HepG2 (cell line): ENCODE results near the gene CACNA1G. TPM values are rescaled to one million over a fixed set of nuclear protein-coding genes. Genes with fewer than 3 reads are reported as not detected.
A peak's percentile ranks its signal among the peaks of the same experiment; 100 is the strongest.

Source experiments
- ARNT ChIP-seq: fragments of 450-650 bp; IDR thresholded peaks from 2 replicates; pipeline ENCODE4 v1.6.1; 2017
- ATM ChIP-seq: fragments of 450-650 bp; IDR thresholded peaks from 2 replicates; pipeline ENCODE4 v1.7.1; 2017; ENCODE audit warnings: mild to moderate bottlenecking, borderline replicate concordance
- CHCHD3 ChIP-seq: sonication (generic); formaldehyde crosslinking; IDR thresholded peaks from 2 replicates; pipeline ENCODE4 v1.8.0; 2022; ENCODE audit warnings: mild to moderate bottlenecking, missing genetic modification reagents, moderate library complexity
- ERF ChIP-seq: IDR thresholded peaks from 2 replicates; pipeline ENCODE4 v1.6.1; 2018; ENCODE audit warnings: missing biosample characterization, missing genetic modification reagents
- MTA1 ChIP-seq: sonication (generic); formaldehyde crosslinking; IDR thresholded peaks from 2 replicates; pipeline ENCODE4 v1.4.0; 2020; ENCODE audit warnings: missing genetic modification reagents, mild to moderate bottlenecking, borderline replicate concordance
- REXO4 ChIP-seq: sonication (generic); formaldehyde crosslinking; IDR thresholded peaks from 2 replicates; pipeline ENCODE4 v1.8.0; 2022; ENCODE audit warnings: missing genetic modification reagents, mild to moderate bottlenecking, borderline replicate concordance
- SIX4 ChIP-seq: sonication (generic); formaldehyde crosslinking; IDR thresholded peaks from 2 replicates; pipeline ENCODE4 v1.4.0; 2020; ENCODE audit warnings: missing genetic modification reagents
- ZNF558 ChIP-seq: sonication (generic); formaldehyde crosslinking; IDR thresholded peaks from 2 replicates; pipeline ENCODE4 v1.9.0; 2022; ENCODE audit warnings: mild to moderate bottlenecking, missing genetic modification reagents, borderline replicate concordance
- ZNF672 ChIP-seq: sonication (generic); formaldehyde crosslinking; IDR thresholded peaks from 2 replicates; pipeline ENCODE4 v1.8.1; 2022; ENCODE audit warnings: missing genetic modification reagents
- ZSCAN21 ChIP-seq: sonication (generic); formaldehyde crosslinking; IDR thresholded peaks from 2 replicates; pipeline ENCODE4 v1.8.0; 2022; ENCODE audit warnings: mild to moderate bottlenecking, missing genetic modification reagents, moderate library complexity, borderline replicate concordance
- polyA plus RNA-seq, 8 experiments: library from polyadenylated mRNA; depleted of rRNA in 3 of 8; stranded (reverse) in 7 of 8; unstranded in 1 of 8; fragments of >200 nt; fragmentation: Illumina TruSeq in 4 of 8; extraction: Trizol in 4 of 8; gene quantifications; 2 replicates each; pipeline versions ENCODE4 v1.2.1 to v1.2.3, GENCODE V29; 2011 to 2016; ENCODE audit warnings: low read depth in 4 of 8, missing spikeins in 1 of 8, mixed read lengths in 1 of 8; ENCODE audit not compliant: insufficient read depth in 1 of 8
- total RNA-seq, 5 experiments: library from RNA; depleted of rRNA; stranded (reverse); fragments of >200 nt; fragmentation: Illumina TruSeq; extraction: Trizol; gene quantifications; 2 replicates each; pipeline ENCODE4 v1.2.3, GENCODE V29; 2016; ENCODE audit warnings: low read depth in 1 of 5
- TF ChIP-seq, protein P1 (sequence below): sonication (generic); formaldehyde crosslinking; IDR thresholded peaks from 2 replicates; pipeline ENCODE4 v1.4.0; 2020; ENCODE audit warnings: missing genetic modification reagents
- TF ChIP-seq, protein P2 (sequence below): sonication (generic); formaldehyde crosslinking; IDR thresholded peaks from 2 replicates; pipeline ENCODE4 v1.5.1; 2020; ENCODE audit warnings: mild to moderate bottlenecking, moderate library complexity, missing genetic modification reagents
- TF ChIP-seq, protein P3 (sequence below): sonication (generic); formaldehyde crosslinking; IDR thresholded peaks from 2 replicates; pipeline ENCODE4 v1.4.0; 2020; ENCODE audit warnings: missing genetic modification reagents
- TF ChIP-seq, protein P4 (sequence below): sonication (generic); formaldehyde crosslinking; IDR thresholded peaks from 2 replicates; pipeline ENCODE4 v1.4.0; 2020; ENCODE audit warnings: missing genetic modification reagents, mild to moderate bottlenecking, borderline replicate concordance
- TF ChIP-seq, protein P5 (sequence below): sonication (generic); formaldehyde crosslinking; IDR thresholded peaks from 2 replicates; pipeline ENCODE4 v1.4.0; 2020; ENCODE audit warnings: missing genetic modification reagents

CACNA1G gene
- total and polyA plus RNA-seq, 2 of the 13 experiments (the other 11 are each of a cell fraction or from before 2014, with no cell fraction given), result 0.02 TPM; not detected in 1

DNA sequence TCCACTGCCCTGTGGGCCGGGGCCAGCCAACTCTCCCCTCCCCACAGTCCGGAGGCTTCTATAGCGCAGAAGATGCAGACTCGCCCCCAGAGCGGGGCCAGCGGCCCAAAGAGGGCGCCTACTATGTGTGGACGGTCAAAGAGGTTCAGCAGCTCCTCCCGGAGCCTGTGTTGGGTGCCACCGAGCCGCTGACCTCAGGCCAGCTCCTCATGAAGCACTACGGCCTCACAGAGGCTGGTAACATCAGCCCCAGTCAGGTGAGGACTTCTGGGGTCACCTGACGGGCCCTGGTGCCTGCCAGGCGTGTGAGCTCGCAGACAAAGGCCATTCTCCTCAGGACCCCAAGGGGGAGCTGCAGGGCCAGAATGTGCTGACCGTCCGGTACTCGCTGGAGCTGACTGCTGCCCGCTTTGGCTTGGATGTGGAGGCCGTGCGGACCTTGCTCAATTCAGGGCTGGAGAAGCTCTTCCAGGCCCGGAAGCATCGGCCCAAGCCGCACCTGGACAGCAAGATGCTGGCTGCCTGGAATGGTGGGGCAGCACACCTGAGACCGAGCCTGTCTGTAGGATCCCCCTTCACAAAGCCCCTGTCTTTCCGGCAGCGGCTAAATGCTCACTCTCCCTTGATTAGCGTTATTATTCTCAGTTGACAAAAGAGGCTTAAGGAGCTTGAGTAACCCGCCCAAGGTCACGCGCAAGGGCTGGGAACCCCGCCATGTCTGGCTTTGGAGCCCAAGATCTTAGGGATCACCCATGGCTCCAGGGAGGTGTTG is 9.7 kb upstream of the CACNA1G start (continued):
- TF ChIP-seq ZNF558 (no peak), ARNT (no peak), ZSCAN21 (no peak), ATM (no peak), ZNF672 (CRISPR knock-in tag) (no peak), REXO4 (CRISPR knock-in tag) (no peak), ERF (CRISPR knock-in tag) (peak; percentile 90), SIX4 (CRISPR knock-in tag) (no peak; the same call in 1 of the 2 replicates), MTA1 (CRISPR knock-in tag) (no peak), CHCHD3 (CRISPR knock-in tag) (no peak)
- TF ChIP-seq, protein P1, sequence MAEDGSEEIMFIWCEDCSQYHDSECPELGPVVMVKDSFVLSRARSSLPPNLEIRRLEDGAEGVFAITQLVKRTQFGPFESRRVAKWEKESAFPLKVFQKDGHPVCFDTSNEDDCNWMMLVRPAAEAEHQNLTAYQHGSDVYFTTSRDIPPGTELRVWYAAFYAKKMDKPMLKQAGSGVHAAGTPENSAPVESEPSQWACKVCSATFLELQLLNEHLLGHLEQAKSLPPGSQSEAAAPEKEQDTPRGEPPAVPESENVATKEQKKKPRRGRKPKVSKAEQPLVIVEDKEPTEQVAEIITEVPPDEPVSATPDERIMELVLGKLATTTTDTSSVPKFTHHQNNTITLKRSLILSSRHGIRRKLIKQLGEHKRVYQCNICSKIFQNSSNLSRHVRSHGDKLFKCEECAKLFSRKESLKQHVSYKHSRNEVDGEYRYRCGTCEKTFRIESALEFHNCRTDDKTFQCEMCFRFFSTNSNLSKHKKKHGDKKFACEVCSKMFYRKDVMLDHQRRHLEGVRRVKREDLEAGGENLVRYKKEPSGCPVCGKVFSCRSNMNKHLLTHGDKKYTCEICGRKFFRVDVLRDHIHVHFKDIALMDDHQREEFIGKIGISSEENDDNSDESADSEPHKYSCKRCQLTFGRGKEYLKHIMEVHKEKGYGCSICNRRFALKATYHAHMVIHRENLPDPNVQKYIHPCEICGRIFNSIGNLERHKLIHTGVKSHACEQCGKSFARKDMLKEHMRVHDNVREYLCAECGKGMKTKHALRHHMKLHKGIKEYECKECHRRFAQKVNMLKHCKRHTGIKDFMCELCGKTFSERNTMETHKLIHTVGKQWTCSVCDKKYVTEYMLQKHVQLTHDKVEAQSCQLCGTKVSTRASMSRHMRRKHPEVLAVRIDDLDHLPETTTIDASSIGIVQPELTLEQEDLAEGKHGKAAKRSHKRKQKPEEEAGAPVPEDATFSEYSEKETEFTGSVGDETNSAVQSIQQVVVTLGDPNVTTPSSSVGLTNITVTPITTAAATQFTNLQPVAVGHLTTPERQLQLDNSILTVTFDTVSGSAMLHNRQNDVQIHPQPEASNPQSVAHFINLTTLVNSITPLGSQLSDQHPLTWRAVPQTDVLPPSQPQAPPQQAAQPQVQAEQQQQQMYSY (CRISPR knock-in tag), result no peak
- TF ChIP-seq, protein P2, sequence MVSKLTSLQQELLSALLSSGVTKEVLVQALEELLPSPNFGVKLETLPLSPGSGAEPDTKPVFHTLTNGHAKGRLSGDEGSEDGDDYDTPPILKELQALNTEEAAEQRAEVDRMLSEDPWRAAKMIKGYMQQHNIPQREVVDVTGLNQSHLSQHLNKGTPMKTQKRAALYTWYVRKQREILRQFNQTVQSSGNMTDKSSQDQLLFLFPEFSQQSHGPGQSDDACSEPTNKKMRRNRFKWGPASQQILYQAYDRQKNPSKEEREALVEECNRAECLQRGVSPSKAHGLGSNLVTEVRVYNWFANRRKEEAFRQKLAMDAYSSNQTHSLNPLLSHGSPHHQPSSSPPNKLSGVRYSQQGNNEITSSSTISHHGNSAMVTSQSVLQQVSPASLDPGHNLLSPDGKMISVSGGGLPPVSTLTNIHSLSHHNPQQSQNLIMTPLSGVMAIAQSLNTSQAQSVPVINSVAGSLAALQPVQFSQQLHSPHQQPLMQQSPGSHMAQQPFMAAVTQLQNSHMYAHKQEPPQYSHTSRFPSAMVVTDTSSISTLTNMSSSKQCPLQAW (CRISPR knock-in tag), result no peak; the same call in none of the 2 replicates
- TF ChIP-seq, protein P3, sequence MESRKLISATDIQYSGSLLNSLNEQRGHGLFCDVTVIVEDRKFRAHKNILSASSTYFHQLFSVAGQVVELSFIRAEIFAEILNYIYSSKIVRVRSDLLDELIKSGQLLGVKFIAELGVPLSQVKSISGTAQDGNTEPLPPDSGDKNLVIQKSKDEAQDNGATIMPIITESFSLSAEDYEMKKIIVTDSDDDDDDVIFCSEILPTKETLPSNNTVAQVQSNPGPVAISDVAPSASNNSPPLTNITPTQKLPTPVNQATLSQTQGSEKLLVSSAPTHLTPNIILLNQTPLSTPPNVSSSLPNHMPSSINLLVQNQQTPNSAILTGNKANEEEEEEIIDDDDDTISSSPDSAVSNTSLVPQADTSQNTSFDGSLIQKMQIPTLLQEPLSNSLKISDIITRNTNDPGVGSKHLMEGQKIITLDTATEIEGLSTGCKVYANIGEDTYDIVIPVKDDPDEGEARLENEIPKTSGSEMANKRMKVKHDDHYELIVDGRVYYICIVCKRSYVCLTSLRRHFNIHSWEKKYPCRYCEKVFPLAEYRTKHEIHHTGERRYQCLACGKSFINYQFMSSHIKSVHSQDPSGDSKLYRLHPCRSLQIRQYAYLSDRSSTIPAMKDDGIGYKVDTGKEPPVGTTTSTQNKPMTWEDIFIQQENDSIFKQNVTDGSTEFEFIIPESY (CRISPR knock-in tag), result peak; percentile 93
- TF ChIP-seq, protein P4, sequence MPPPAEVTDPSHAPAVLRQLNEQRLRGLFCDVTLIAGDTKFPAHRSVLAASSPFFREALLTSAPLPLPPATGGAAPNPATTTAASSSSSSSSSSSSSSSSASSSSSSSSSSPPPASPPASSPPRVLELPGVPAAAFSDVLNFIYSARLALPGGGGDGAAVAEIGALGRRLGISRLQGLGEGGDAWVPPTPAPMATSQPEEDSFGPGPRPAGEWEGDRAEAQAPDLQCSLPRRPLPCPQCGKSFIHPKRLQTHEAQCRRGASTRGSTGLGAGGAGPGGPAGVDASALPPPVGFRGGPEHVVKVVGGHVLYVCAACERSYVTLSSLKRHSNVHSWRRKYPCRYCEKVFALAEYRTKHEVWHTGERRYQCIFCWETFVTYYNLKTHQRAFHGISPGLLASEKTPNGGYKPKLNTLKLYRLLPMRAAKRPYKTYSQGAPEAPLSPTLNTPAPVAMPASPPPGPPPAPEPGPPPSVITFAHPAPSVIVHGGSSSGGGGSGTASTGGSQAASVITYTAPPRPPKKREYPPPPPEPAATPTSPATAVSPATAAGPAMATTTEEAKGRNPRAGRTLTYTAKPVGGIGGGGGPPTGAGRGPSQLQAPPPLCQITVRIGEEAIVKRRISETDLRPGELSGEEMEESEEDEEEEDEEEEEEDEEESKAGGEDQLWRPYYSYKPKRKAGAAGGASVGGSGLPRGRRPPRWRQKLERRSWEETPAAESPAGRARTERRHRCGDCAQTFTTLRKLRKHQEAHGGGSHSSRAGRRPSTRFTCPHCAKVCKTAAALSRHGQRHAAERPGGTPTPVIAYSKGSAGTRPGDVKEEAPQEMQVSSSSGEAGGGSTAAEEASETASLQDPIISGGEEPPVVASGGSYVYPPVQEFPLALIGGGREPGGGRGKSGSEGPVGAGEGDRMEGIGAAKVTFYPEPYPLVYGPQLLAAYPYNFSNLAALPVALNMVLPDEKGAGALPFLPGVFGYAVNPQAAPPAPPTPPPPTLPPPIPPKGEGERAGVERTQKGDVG (CRISPR knock-in tag), result peak; percentile 99
- TF ChIP-seq, protein P5, sequence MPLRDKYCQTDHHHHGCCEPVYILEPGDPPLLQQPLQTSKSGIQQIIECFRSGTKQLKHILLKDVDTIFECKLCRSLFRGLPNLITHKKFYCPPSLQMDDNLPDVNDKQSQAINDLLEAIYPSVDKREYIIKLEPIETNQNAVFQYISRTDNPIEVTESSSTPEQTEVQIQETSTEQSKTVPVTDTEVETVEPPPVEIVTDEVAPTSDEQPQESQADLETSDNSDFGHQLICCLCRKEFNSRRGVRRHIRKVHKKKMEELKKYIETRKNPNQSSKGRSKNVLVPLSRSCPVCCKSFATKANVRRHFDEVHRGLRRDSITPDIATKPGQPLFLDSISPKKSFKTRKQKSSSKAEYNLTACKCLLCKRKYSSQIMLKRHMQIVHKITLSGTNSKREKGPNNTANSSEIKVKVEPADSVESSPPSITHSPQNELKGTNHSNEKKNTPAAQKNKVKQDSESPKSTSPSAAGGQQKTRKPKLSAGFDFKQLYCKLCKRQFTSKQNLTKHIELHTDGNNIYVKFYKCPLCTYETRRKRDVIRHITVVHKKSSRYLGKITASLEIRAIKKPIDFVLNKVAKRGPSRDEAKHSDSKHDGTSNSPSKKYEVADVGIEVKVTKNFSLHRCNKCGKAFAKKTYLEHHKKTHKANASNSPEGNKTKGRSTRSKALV (CRISPR knock-in tag), result no peak
